HG02970 (cell line): ENCODE results near the gene TIE1.
A peak's percentile ranks its signal among the peaks of the same experiment; 100 is the strongest.
"Not testable (repeated sequence)": the region's sequence is repeated elsewhere in the genome, so short reads cannot be mapped to it uniquely, and the experiment has no call there.

Experiments used
- ATAC-seq: cut with Tn5 transposase; IDR thresholded peaks from one replicate; pipeline ENCODE4 v1.9.1; 2021; ENCODE audit warnings: mild to moderate bottlenecking, moderate library complexity, moderate number of reproducible peaks; ENCODE audit not compliant: unreplicated experiment, low FRiP score

The TIE1 gene

GRCh38 chr1:43358746-43359693 is 58.2 kb downstream of the TIE1 start, which contains the start of gene CDC20:
TSS of gene CDC20 (plus strand) at chr1:43358981. CDS start at chr1:43359216, 235 bp downstream.
- peak; percentile 92 for ATAC-seq

- no peak for ATAC-seq
Measured at GRCh38 chr1:43359696-43360095, 58.9 kb downstream of the TIE1 start.

DNA sequence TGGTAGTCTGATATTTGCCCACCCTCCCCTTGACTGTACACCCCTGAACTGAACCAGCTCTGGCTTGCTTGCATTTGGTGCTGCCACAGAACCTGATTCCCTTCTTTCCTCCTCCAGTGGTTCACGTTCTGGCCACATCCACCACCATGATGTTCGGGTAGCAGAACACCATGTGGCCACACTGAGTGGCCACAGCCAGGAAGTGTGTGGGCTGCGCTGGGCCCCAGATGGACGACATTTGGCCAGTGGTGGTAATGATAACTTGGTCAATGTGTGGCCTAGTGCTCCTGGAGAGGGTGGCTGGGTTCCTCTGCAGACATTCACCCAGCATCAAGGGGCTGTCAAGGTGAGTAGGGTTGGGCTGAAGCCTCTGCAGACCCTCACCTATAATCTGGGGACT is 59.8 kb downstream of the TIE1 start:
- ATAC-seq, result no peak

GRCh38 chr1:43363283-43363934 is 62.6 kb downstream of the TIE1 start:
- ATAC-seq, result no peak

DNA sequence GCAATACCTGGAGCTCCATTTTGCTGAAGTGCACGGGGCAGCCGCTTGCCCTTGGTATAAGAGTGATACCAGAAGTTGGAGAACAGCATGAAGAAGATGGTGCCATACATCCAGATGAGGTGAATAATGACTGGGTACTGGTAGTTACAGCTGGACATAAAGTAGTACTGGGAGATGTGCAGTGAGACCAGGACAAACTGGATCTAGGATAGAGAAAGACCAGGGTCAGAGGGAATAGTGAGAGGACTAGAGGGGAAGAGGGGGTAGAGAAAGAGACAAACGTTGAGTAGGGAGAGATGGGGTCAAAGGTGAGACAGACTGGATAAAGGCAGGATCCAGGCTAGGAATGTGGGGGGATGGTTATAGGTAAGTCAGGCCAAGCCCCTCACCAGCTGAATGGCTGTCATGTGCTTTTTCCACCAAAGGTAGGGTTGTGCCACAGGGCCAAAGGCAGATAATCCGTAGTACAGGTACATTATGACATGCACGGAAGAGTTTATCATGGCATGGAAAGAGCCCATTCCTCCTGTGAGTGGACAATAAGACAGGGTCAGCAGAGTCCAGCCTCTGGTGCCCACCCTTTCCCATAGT is 63.2 kb downstream of the TIE1 start:
- ATAC-seq, result no peak

- no peak for ATAC-seq
Measured at GRCh38 chr1:43365678-43366077, 64.9 kb downstream of the TIE1 start.

DNA sequence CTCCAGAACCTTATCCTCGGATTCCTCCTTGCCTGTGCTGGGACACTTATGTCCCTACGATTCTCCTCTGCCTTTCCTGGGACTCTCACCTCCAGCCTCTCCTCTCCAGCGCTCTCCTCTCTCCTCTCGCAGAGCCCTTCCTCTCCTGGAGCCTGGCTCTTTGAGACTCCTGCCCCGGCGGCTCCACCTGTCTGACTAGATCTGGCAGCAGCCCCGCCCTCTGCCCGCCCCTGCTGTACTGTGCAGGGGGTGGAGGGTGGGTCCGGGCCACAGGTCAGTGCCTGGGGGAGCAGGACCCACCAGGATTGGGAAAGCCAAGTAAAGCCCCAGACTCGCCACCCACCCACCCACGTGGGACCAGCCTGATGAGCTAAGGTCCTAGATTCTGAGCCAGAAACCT is 65.4 kb downstream of the TIE1 start:
- no peak for ATAC-seq

DNA sequence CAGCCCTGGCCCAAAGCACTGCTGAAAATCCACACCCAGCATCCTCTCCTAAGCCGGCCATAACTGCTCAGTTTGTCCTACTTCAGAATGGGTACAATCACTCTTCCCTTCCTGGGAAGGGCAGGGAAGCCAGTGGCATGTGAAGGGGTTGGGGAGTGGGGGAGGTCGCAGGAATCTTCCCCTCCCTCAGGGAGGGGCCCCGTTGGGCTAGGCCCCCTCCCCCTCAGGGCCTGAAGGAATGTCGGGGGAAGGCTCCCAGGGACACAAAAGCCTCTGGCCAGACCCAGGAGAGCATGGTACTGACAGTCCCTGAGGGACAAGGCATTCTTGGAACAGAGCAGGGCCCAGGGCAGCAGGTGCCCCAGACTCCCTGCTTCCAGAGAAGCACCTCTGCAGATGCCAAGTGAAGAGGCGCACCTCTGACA is 65.8 kb downstream of the TIE1 start:
- no peak for ATAC-seq

- ATAC-seq, result peak; percentile 41
Measured at GRCh38 chr1:43367026-43367903, 66.5 kb downstream of the TIE1 start.

- ATAC-seq, result peak; percentile 84
Measured at GRCh38 chr1:43367904-43368645, 67.3 kb downstream of the TIE1 start, which contains the start of gene ELOVL1. TSS of gene ELOVL1 (minus strand) at chr1:43368011. CDS start at chr1:43365609, 2,402 bp downstream.

- ATAC-seq, result no peak
Measured at GRCh38 chr1:43368646-43369020, 67.9 kb downstream of the TIE1 start.

GRCh38 chr1:43369779-43370178 is 69.0 kb downstream of the TIE1 start:
- ATAC-seq, result not testable (repeated sequence)

GRCh38 chr1:43370564-43370963 is 69.8 kb downstream of the TIE1 start:
- ATAC-seq, result no peak

DNA sequence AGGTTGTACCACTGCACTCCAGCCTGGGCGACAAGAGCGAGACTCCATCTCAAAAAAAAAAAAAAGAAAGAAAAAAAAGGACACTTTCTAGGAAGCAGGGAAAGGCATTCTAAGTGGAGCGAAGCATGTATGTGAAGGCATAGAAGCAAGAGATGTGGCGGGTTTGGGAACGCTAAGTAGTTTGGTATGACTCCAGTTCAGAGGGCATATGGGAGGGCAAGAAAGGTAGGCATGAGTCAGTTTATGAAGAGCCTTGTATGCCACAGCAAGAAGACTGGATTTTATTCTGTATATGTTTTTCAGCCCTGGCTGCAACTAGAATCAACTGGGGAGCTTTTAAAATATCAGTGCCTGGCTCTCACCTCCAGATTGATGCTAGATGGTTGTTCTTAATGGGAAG is 71.4 kb downstream of the TIE1 start:
- ATAC-seq, result no peak
